HG02840 (cell line): ENCODE results near the gene ARV1.
"Not testable (repeated sequence)": the region's sequence is repeated elsewhere in the genome, so short reads cannot be mapped to it uniquely, and the experiment has no call there.

ENCODE experiments used
- ATAC-seq: cut with Tn5 transposase; IDR thresholded peaks from one replicate; pipeline ENCODE4 v1.9.1; 2021; ENCODE audit warnings: mild to moderate bottlenecking, moderate library complexity, moderate number of reproducible peaks; ENCODE audit not compliant: unreplicated experiment, low FRiP score

ARV1 gene

GRCh38 chr1:231040019-231040799 is 61.3 kb downstream of the ARV1 start, which contains the start of gene FAM89A:
FAM89A (minus strand) TSS chr1:231040254; CDS start chr1:231040211, 43 bp downstream.
- ATAC-seq, result peak; percentile 56

GRCh38 chr1:231040800-231041718 is 62.2 kb downstream of the ARV1 start:
- ATAC-seq, result no peak

GRCh38 chr1:231041719-231042261 is 62.9 kb downstream of the ARV1 start:
- no peak for ATAC-seq

- no peak for ATAC-seq
Observed at GRCh38 chr1:231044588-231044987, 65.7 kb downstream of the ARV1 start.

GRCh38 chr1:231045286-231045685 is 66.4 kb downstream of the ARV1 start:
- no peak for ATAC-seq

- not testable (repeated sequence) for ATAC-seq
Observed at GRCh38 chr1:231045921-231046729, 67.2 kb downstream of the ARV1 start.

- no peak for ATAC-seq
Observed at GRCh38 chr1:231046730-231047395, 68.0 kb downstream of the ARV1 start.

GRCh38 chr1:231047529-231047928 is 68.6 kb downstream of the ARV1 start:
- not testable (repeated sequence) for ATAC-seq

- not testable (repeated sequence) for ATAC-seq
Observed at GRCh38 chr1:231048419-231048818, 69.5 kb downstream of the ARV1 start.

- ATAC-seq, result no peak
Observed at GRCh38 chr1:231049121-231049979, 70.5 kb downstream of the ARV1 start.
